ENCODE measurements around the gene SLC22A7.

Gene SLC22A7

DNA sequence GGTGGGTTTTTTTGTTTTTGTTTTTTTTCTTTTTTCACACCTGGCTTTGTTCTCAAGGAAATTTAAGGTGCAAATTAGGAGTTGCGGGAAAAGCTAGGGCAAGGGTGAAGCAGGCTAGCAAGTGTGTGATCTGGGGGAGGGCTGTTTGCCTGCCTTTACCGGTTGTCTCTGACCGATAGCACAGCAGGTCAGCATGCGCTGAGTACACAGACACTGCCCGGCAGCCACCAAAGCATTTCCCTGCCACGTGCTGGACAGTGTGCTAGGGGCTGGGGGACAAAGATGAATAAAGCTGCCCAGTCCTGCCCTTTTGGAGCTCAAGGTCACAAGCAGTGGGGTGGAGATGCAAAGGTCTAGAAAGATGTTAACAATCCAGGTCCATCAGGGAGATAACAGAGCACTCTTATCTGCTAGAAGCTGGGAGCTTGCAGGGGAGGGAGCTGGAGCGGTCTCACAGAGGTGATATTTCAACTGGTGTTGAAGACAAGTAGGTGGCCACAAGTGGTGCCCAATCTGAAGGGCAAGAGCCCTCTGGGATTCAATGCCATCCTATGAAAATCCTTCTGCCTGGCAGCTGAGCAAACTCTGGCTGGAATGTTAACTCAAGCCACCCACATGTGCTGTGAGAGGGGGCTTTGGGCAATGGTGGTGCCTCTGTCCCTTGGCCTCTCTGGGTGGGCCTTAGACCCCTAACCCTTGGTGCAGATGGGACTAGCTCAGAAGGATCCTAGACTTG is 30.3 kb upstream of the SLC22A7 start:
- in situ Hi-C loops (cut with HindIII; ENCODE audit: low sequenced_read_pairs), result no loop called here
- no peak overlapping the region for H3K4me3 ChIP-seq (ENCODE audit: low read depth, low read length)
- no peak for DNase-seq (ENCODE audit: low read depth)
- TF ChIP-seq CTCF (IDR thresholded peaks at IDR 0.05; ENCODE audit: low read depth, low read length, missing control alignments), result no peak

- DNase-seq (ENCODE audit: low read depth), result no peak
- in situ Hi-C loops (cut with HindIII; ENCODE audit: low sequenced_read_pairs), result no loop called here
- no peak overlapping the region for H3K4me3 ChIP-seq (ENCODE audit: low read depth, low read length)
- TF ChIP-seq CTCF (IDR thresholded peaks at IDR 0.05; ENCODE audit: low read depth, low read length, missing control alignments), result no peak
Measured at GRCh38 chr6:43268355-43268700, 29.7 kb upstream of the SLC22A7 start.

DNA sequence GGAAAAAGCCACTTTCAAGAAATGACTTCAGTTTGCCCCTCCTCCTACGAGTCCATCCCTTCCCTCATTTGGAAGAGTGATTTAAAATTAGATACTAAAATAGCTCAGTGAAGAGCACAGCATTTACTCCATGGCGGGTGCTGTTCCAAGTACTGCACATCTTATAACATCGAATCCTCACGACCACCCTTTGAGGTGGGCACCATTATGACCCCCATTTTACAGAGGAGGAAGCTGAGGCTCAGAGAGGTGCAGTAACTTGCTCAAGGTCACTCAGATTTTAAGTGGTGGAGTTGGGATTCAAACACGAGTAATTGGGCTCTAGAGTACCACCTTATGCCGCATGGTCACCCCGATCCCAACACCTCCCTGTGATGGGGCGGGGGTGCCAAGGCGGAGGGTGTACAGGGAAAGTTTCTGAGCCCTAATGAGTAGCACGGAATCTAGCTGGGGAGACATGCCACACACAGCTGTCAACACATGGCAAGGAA is 29.2 kb upstream of the SLC22A7 start:
- H3K4me3 ChIP-seq (ENCODE audit: low read depth, low read length), result no peak overlapping the region
- in situ Hi-C loops (cut with HindIII; ENCODE audit: low sequenced_read_pairs), result no loop called here
- DNase-seq (ENCODE audit: low read depth), result no peak
- no peak for TF ChIP-seq CTCF (IDR thresholded peaks at IDR 0.05; ENCODE audit: low read depth, low read length, missing control alignments)

DNA sequence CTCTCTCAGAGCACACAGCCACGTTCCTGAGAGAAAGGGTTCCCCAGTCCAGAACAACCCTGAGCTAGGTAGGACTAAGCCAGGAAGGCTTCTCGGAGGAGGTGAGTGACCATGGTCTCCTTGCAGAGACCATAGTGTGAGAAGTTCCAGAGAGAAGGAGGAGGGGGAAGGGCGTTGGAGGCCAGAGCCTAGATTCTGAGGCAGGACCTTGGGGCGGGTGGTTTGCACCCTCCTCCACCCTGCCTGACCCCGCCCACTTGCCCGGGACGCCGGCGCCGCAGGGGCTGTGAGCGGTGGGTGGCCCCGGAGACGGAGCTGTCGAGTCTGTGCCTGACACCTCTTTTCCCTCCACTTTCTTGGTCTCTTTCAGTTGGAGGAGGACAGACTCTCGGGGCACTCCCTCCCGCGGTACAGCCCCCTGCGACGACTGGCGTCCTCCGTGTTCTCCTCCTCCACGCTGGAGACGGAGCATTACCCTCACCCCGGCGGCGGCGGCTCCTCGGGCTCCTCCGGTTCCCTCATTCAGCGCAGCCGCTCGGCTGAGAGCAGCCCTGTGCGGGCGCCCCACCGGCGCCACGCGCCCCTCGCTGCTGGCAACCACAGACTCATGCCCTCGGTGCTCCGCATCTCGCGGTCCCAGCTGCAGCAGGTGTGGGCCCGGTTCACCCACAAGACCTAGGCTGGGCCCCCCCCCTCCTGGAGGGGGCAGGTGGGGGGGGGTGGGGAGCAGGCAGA is 28.6 kb upstream of the SLC22A7 start:
- DNase-seq (ENCODE audit: low read depth), result no peak
- in situ Hi-C loops (cut with HindIII; ENCODE audit: low sequenced_read_pairs), result no loop called here
- H3K4me3 ChIP-seq (ENCODE audit: low read depth, low read length), result no peak overlapping the region
- no peak for TF ChIP-seq CTCF (IDR thresholded peaks at IDR 0.05; ENCODE audit: low read depth, low read length, missing control alignments)

DNA sequence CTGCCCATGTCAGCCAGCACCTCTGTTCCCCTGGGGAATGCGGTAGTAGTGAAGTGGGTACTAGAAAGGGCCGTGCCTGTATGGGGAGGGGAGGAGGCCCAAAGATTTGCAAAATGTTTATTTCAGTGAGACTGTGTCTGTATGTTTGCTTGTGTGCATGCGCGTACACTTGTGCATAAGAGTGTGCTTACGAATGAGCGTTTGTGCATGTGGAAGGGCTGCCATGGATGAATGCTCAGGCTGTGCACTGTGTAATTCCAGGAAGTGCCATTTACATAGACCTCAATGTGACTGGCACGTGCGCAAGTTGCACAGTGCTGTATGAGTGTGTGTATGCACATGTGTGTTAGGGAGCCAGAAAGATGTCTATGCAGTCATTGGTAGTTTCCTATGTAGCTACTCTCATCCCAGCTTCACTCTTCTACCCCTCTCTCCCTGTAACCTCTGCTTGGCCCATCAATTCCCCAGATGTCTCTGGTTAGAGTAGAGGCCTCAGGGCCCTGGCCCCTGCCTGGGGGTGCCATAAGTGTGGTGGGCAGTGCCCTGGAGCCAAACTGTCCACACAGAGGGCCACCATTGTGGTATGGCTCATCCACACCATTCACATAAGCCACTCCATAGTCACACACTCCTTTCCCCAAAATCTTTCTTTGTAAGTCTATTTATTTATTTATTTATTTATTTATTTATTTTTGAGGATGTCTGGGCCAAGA is 26.8 kb upstream of the SLC22A7 start:
- in situ Hi-C loops (cut with HindIII; ENCODE audit: low sequenced_read_pairs), result no loop called here
- H3K4me3 ChIP-seq (ENCODE audit: low read depth, low read length), result no peak overlapping the region
- no peak for TF ChIP-seq CTCF (IDR thresholded peaks at IDR 0.05; ENCODE audit: low read depth, low read length, missing control alignments)
- DNase-seq (ENCODE audit: low read depth), result no peak

DNA sequence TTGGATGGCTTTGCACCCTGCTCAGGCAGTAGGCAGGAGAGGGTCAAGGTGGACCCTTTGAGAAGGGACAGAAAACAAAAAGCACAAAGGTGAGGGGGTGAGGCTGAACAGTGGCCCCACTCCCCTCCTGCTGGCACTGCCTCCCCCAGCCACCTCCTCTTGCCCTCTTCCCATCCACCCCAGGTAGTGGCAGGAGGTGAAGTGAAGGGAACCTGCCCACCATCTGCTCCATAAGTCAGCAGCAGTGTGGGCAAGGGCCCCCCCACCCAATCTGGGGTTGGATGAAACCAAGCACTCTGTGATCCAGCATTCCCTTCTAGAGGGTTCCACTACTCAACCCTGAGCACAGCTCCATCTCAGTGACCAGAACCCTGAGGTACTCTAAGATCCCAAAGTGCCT is 26.1 kb upstream of the SLC22A7 start:
- DNase-seq (ENCODE audit: low read depth), result no peak
- no peak for TF ChIP-seq CTCF (IDR thresholded peaks at IDR 0.05; ENCODE audit: low read depth, low read length, missing control alignments)
- in situ Hi-C loops (cut with HindIII; ENCODE audit: low sequenced_read_pairs), result no loop called here
- no peak overlapping the region for H3K4me3 ChIP-seq (ENCODE audit: low read depth, low read length)

Data from astrocyte of the cerebellum (primary cell).